Measurements from ENCODE around the gene ARHGAP21.

ARHGAP21 gene

GRCh38 chr10:24651923-24652322 is 71.8 kb downstream of the ARHGAP21 start:
- TF ChIP-seq CTCF (IDR thresholded peaks at IDR 0.05; ENCODE audit: low read length, missing control alignments): no peak
- H3K4me3 ChIP-seq (replicated peaks; ENCODE audit: low read depth, low read length): no peak overlapping the region
- DNase-seq (ENCODE audit: low read depth): no peak

- H3K4me3 ChIP-seq (replicated peaks; ENCODE audit: low read depth, low read length): no peak overlapping the region
- DNase-seq (ENCODE audit: low read depth): no peak
- TF ChIP-seq CTCF (IDR thresholded peaks at IDR 0.05; ENCODE audit: low read length, missing control alignments): no peak
Measured at GRCh38 chr10:24650669-24651391, 72.9 kb downstream of the ARHGAP21 start.

GRCh38 chr10:24645784-24646183 is 77.9 kb downstream of the ARHGAP21 start:
- no peak for DNase-seq (ENCODE audit: low read depth)
- no peak for TF ChIP-seq CTCF (IDR thresholded peaks at IDR 0.05; ENCODE audit: low read length, missing control alignments)
- H3K4me3 ChIP-seq (replicated peaks; ENCODE audit: low read depth, low read length): no peak overlapping the region

GRCh38 chr10:24645022-24645421 is 78.7 kb downstream of the ARHGAP21 start:
- no peak overlapping the region for H3K4me3 ChIP-seq (replicated peaks; ENCODE audit: low read depth, low read length)
- no peak for DNase-seq (ENCODE audit: low read depth)
- no peak for TF ChIP-seq CTCF (IDR thresholded peaks at IDR 0.05; ENCODE audit: low read length, missing control alignments)

GRCh38 chr10:24643679-24644209 is 79.9 kb downstream of the ARHGAP21 start:
- TF ChIP-seq CTCF (IDR thresholded peaks at IDR 0.05; ENCODE audit: low read length, missing control alignments): no peak
- no peak overlapping the region for H3K4me3 ChIP-seq (replicated peaks; ENCODE audit: low read depth, low read length)
- no peak for DNase-seq (ENCODE audit: low read depth)

- peak; percentile 90 for DNase-seq (ENCODE audit: low read depth)
- H3K4me3 ChIP-seq (replicated peaks; ENCODE audit: low read depth, low read length): no peak overlapping the region
- peak; percentile 83 for TF ChIP-seq CTCF (IDR thresholded peaks at IDR 0.05; ENCODE audit: low read length, missing control alignments)
Measured at GRCh38 chr10:24642921-24643678, 80.6 kb downstream of the ARHGAP21 start.
